B cell (primary cell): ENCODE measurements around the gene LRPPRC. TPM values are rescaled to one million over a fixed set of nuclear protein-coding genes. Genes with fewer than 3 reads are reported as not detected.

Source experiments
- ATAC-seq: fragments of 200-7000 bp; cut with Tn5 transposase; one replicate; pipeline ENCODE4 v1.10.0; 2021; ENCODE audit warnings: low read depth, mild to moderate bottlenecking, moderate number of reproducible peaks, moderate library complexity
- CTCF ChIA-PET: fragments of 350-600 bp; sonication (Branson Sonifier 250); formaldehyde crosslinking; loops from one replicate; lab custom pipeline; 2021; ENCODE audit warnings: antibody characterized with exemption, inconsistent platforms; lab: Charles Lee
- POLR2A ChIA-PET: fragments of 350-600 bp; sonication (Branson Sonifier 250); formaldehyde crosslinking; loops from one replicate; lab custom pipeline; 2021; ENCODE audit warnings: antibody characterized with exemption; lab: Charles Lee
- DNase-seq: peaks from one replicate; pipeline ENCODE4 v3.0.0; 2013
- H2AFZ ChIP-seq: 2 replicates; pipeline ENCODE4 v1.6.1; 2012; ENCODE audit warnings: mild to moderate bottlenecking, low read depth, low read length; ENCODE audit not compliant: insufficient read depth, poor library complexity, severe bottlenecking
- H3K27ac ChIP-seq, 2 donors: 1 replicate in 1 of 2; 2 replicates in 1 of 2; pipeline ENCODE4 v1.5.1; 2012 to 2013; ENCODE audit warnings: low read length in 2 of 2, mild to moderate bottlenecking in 2 of 2, moderate library complexity in 1 of 2
- H3K27me3 ChIP-seq, 4 experiments: fragments of 200-600 bp in 1 of 4; sonication (generic) in 1 of 4; replicated peaks in 1 of 4; 1 replicate in 2 of 4; 2 replicates in 2 of 4; pipeline versions ENCODE4 v1.6.1 to v1.7.0; 2013 to 2016; ENCODE audit warnings: low read length in 3 of 4, mild to moderate bottlenecking in 2 of 4, mixed read lengths in 1 of 4, moderate library complexity in 1 of 4; ENCODE audit not compliant: insufficient read depth in 4 of 4, control insufficient read depth in 3 of 4; ENCODE audit errors: control extremely low read depth in 1 of 4
- H3K36me3 ChIP-seq, 2 experiments: replicated peaks in 1 of 2; 1 replicate in 1 of 2; 2 replicates in 1 of 2; pipeline versions ENCODE4 v1.6.1 to v1.7.1; 2013; ENCODE audit warnings: low read length in 1 of 2; ENCODE audit not compliant: insufficient read depth in 2 of 2, control insufficient read depth in 1 of 2; ENCODE audit errors: control extremely low read depth in 1 of 2, extremely low read depth in 1 of 2
- H3K4me1 ChIP-seq, 2 donors: fragments of 200-600 bp in 1 of 2; sonication (generic) in 1 of 2; 1 replicate in 1 of 2; 2 replicates in 1 of 2; pipeline versions ENCODE4 v1.5.1 to v1.6.1; 2013 to 2017; ENCODE audit warnings: low read length in 2 of 2; ENCODE audit not compliant: control insufficient read depth in 2 of 2, insufficient read depth in 2 of 2
- H3K4me2 ChIP-seq: replicated peaks from 2 replicates; pipeline ENCODE3; 2012; ENCODE audit warnings: mild to moderate bottlenecking, low read depth, low read length; ENCODE audit not compliant: poor library complexity, severe bottlenecking
- H3K4me3 ChIP-seq, 5 experiments: fragments of 200-600 bp in 1 of 5; sonication (generic) in 1 of 5; 1 replicate in 3 of 5; 2 replicates in 2 of 5; pipeline versions ENCODE4 v1.5.1 to v1.7.0; 2011 to 2016; ENCODE audit warnings: low read length in 4 of 5, mild to moderate bottlenecking in 4 of 5, low read depth in 2 of 5, control low read depth in 1 of 5, moderate library complexity in 1 of 5; ENCODE audit not compliant: insufficient read depth in 1 of 5; ENCODE audit errors: control extremely low read depth in 1 of 5, extremely low read depth in 1 of 5
- H3K79me2 ChIP-seq: fragments of 200-600 bp; sonication (generic); one replicate; pipeline ENCODE4 v1.6.0; 2016; ENCODE audit warnings: low read length; ENCODE audit not compliant: control insufficient read depth, insufficient read depth
- H3K9ac ChIP-seq: fragments of 200-600 bp; sonication (generic); 2 replicates; pipeline ENCODE4 v1.6.1; 2017; ENCODE audit warnings: mild to moderate bottlenecking, low read length, moderate library complexity
- H3K9me3 ChIP-seq, 3 donors: one replicate each; pipeline versions ENCODE4 v1.6.1 to v1.7.1; 2013; ENCODE audit warnings: low read length in 2 of 3; ENCODE audit not compliant: control insufficient read depth in 2 of 3, insufficient read depth in 1 of 3; ENCODE audit errors: control extremely low read depth in 1 of 3
- H4K20me1 ChIP-seq: 2 replicates; pipeline ENCODE4 v1.6.0; 2012; ENCODE audit warnings: mild to moderate bottlenecking, low read length; ENCODE audit not compliant: insufficient read depth, control insufficient read depth, poor library complexity, severe bottlenecking
- H3K27ac Mint-ChIP-seq: one replicate; pipeline ENCODE4 v1.8.0; 2021; ENCODE audit warnings: mixed read lengths
- H3K27me3 Mint-ChIP-seq: one replicate; pipeline ENCODE4 v1.8.0; 2021; ENCODE audit warnings: mixed read lengths
- H3K4me1 Mint-ChIP-seq: one replicate; pipeline ENCODE4 v1.8.0; 2021; ENCODE audit warnings: mixed read lengths
- H3K4me3 Mint-ChIP-seq: one replicate; pipeline ENCODE4 v1.8.0; 2021; ENCODE audit warnings: mixed read lengths
- H3K9me3 Mint-ChIP-seq: one replicate; pipeline ENCODE4 v1.8.0; 2022; ENCODE audit warnings: mixed read lengths; ENCODE audit not compliant: insufficient read depth
- EZH2 ChIP-seq: IDR thresholded peaks from 2 replicates; pipeline ENCODE4 v1.6.1; 2012; ENCODE audit warnings: borderline replicate concordance, low read depth, mild to moderate bottlenecking, moderate library complexity, low read length; ENCODE audit not compliant: insufficient read depth, poor library complexity, severe bottlenecking
- WGBS: methylation state at CpG from one replicate; pipeline ENCODE4 v1.1.5; 2013; ENCODE audit warnings: missing lambda C conversion rate; ENCODE audit not compliant: insufficient coverage; 5-methylcytosine and 5-hydroxymethylcytosine counted together
- intact Hi-C: fragments of 100-400 bp; cut with micrococcal nuclease; formaldehyde crosslinking; loops from one replicate; pipeline ENCODE4 v1.10.0; 2022
- polyA plus RNA-seq: library from polyadenylated mRNA; depleted of rRNA; stranded (reverse); fragments of >200 nt; gene quantifications from 2 replicates; pipeline ENCODE4 v1.2.3, GENCODE V29; 2012
- total RNA-seq, 2 donors: library from RNA; stranded (reverse); fragments of 120-200 nt in 1 of 2; gene quantifications; 1 replicate in 1 of 2; 2 replicates in 1 of 2; pipeline versions ENCODE4 v1.2.3 to v1.2.4, GENCODE V29; 2013 to 2022
- TF ChIP-seq, protein P1 (sequence below): fragments of 200-600 bp; IDR thresholded peaks from one replicate; pipeline ENCODE4 v1.8.0; 2022; ENCODE audit warnings: antibody characterized with exemption, mild to moderate bottlenecking

Gene LRPPRC
- total and polyA plus RNA-seq, 2 donors (not counting 1 experiment from before 2014, with no cell fraction given), result 17.6 to 75.6 TPM

DNA sequence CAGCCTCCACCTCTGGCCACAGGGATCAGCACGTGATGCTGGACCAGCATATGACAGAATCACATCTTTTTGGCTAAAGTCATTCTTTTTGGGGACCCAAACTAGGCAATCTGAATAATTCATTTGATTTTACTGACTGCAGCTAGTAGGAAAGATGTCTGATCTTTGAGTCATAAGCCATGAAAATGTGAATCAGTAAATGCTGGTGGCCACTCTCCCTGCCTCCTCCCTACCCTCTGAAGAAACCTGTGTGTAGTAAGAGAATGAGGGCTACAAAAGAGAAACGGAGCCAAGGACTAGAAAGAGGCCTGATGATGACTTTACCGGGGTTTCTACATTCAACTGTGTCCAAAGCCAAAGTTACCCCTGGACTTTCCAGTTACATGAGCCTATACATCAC lies 10.1 kb upstream of the LRPPRC start:
- Histone ChIP-seq H3K36me3 (no peaks in the 10 kb centered on the region), H3K79me2 (no peaks in the 10 kb centered on the region), H3K4me2 (peak overlapping the region; percentile 64), H4K20me1 (no peaks in the 10 kb centered on the region), H3K4me3 (peak overlapping the region in 1 of 5 experiments; percentile 45), H2AFZ (peak overlapping the region; percentile 65), H3K9me3 (no peaks in the 10 kb centered on the region), H3K27me3 (no peaks in the 10 kb centered on the region), H3K9ac (peak overlapping the region; percentile 37), H3K27ac (no peak overlapping the region), H3K4me1 (peaks cover 18 to 23% of the 10 kb centered on the region in 2 donors)
- Mint-ChIP-seq H3K4me1 (peaks cover 25% of the 10 kb centered on the region), H3K27ac (peak overlapping the region; percentile 78), H3K4me3 (peak overlapping the region; percentile 64), H3K27me3 (no peaks in the 10 kb centered on the region), H3K9me3 (no peaks in the 10 kb centered on the region)
- TF ChIP-seq, protein P1, sequence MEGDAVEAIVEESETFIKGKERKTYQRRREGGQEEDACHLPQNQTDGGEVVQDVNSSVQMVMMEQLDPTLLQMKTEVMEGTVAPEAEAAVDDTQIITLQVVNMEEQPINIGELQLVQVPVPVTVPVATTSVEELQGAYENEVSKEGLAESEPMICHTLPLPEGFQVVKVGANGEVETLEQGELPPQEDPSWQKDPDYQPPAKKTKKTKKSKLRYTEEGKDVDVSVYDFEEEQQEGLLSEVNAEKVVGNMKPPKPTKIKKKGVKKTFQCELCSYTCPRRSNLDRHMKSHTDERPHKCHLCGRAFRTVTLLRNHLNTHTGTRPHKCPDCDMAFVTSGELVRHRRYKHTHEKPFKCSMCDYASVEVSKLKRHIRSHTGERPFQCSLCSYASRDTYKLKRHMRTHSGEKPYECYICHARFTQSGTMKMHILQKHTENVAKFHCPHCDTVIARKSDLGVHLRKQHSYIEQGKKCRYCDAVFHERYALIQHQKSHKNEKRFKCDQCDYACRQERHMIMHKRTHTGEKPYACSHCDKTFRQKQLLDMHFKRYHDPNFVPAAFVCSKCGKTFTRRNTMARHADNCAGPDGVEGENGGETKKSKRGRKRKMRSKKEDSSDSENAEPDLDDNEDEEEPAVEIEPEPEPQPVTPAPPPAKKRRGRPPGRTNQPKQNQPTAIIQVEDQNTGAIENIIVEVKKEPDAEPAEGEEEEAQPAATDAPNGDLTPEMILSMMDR, result no peak
- TF ChIP-seq EZH2, result no peak
- CTCF ChIA-PET, result interaction anchor here (1.3 kb wide), 1 partner anchor 38 kb away, joined by 4 read pairs; no protein-coding TSS in a partner anchor
- ATAC-seq, result no peak
- DNase-seq, result no peak
- POLR2A ChIA-PET, result no interaction called here
- intact Hi-C loops, result no loop called here
- no CpG with 5 or more reads among the region's 3 CpGs for WGBS

DNA sequence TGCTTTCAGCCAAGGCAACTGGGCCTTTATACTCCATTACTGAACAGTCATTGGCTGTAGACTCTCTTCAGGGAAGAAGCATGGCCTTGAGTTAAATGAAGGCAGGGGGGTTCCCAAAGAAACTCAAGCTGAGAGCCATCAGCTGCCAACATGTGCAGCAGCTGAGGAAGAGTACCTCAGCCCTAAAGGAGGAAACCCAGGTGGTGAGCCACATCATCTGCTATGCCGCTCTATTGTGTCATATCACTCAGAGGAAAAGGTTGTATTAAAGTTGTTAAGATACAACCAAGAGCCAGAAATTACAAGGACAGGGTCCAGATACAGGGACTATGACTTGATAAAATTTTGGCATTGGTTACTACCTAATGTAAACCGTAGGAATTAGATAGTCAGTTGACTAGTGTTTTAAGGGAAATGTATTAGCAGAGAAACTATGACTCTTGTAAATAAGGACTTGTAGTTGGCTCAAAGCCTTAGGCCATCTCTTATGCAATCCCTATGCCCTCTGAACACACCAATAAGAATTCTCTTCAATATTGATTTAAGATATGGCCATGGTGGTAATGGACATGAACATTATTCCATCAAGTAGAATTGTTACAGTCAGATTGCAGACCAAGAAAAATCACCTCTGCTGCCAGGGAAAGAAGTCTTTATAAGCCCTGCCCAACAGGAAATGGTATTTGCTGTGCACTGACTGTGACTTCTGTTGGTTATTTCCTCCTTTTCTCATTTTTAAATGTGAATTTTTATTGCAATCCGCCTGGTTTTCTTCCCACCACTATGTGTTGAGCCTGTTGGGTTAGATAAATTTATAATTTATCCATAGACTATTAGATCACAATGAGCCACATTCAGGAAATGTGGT lies 9.2 kb upstream of the LRPPRC start:
- peak; percentile 32 for DNase-seq
- Mint-ChIP-seq H3K27me3 (no peaks in the 10 kb centered on the region), H3K4me1 (peaks cover 25% of the 10 kb centered on the region), H3K27ac (peak overlapping the region; percentile 78), H3K9me3 (no peaks in the 10 kb centered on the region), H3K4me3 (peak overlapping the region; percentile 64)
- Histone ChIP-seq H3K4me1 (peaks cover 18 to 23% of the 10 kb centered on the region in 2 donors), H2AFZ (peak overlapping the region; percentile 65), H3K27me3 (no peaks in the 10 kb centered on the region), H3K79me2 (no peaks in the 10 kb centered on the region), H3K36me3 (no peaks in the 10 kb centered on the region), H3K27ac (peak overlapping the region in 1 of 2 donors; percentile 57), H3K4me3 (peak overlapping the region in 1 of 5 experiments; percentile 45), H3K4me2 (peak overlapping the region; percentile 64), H3K9me3 (no peaks in the 10 kb centered on the region), H4K20me1 (no peaks in the 10 kb centered on the region), H3K9ac (peak overlapping the region; percentile 37)
- ChIA-PET POLR2A (no interaction called here), CTCF (interaction anchor here (1.3 kb wide), 1 partner anchor 39 kb away, joined by 4 read pairs; no protein-coding TSS in a partner anchor)
- WGBS, result 67% methylated on average over 1 of the region's 3 CpGs
- intact Hi-C loops, result no loop called here
- TF ChIP-seq, protein P1, result no peak
- TF ChIP-seq EZH2, result no peak
- no peak for ATAC-seq
